Prostate gland (tissue), 2 donors: Measurements from ENCODE around the gene DPEP1.

Experiments
- POLR2A ChIP-seq: fragments of 450-650 bp; IDR thresholded peaks from one replicate; pipeline ENCODE4 v1.6.1; 2016; ENCODE audit warnings: antibody characterized with exemption, mild to moderate bottlenecking
- POLR2AphosphoS5 ChIP-seq: sonication (generic); formaldehyde crosslinking; IDR thresholded peaks from one replicate; pipeline ENCODE4 v1.6.1; 2017; ENCODE audit warnings: antibody characterized with exemption
- TF ChIP-seq, protein P1 (sequence below), 4 experiments: fragments of 200-600 bp in 2 of 4; fragments of 450-650 bp in 2 of 4; sonication (generic) in 2 of 4; IDR thresholded peaks; 1 replicate in 3 of 4; 2 replicates in 1 of 4; pipeline ENCODE4 v1.5.1; 2016 to 2019; ENCODE audit warnings: antibody characterized with exemption in 4 of 4, mild to moderate bottlenecking in 2 of 4, moderate library complexity in 2 of 4

- TF ChIP-seq POLR2AphosphoS5 = no peak
- TF ChIP-seq, protein P1, sequence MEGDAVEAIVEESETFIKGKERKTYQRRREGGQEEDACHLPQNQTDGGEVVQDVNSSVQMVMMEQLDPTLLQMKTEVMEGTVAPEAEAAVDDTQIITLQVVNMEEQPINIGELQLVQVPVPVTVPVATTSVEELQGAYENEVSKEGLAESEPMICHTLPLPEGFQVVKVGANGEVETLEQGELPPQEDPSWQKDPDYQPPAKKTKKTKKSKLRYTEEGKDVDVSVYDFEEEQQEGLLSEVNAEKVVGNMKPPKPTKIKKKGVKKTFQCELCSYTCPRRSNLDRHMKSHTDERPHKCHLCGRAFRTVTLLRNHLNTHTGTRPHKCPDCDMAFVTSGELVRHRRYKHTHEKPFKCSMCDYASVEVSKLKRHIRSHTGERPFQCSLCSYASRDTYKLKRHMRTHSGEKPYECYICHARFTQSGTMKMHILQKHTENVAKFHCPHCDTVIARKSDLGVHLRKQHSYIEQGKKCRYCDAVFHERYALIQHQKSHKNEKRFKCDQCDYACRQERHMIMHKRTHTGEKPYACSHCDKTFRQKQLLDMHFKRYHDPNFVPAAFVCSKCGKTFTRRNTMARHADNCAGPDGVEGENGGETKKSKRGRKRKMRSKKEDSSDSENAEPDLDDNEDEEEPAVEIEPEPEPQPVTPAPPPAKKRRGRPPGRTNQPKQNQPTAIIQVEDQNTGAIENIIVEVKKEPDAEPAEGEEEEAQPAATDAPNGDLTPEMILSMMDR (IDR thresholded peaks at IDR 0.05) = no peak
- TF ChIP-seq POLR2A = no peak
These were observed 17.3 kb upstream of the DPEP1 start for GRCh38 chr16:89596061-89596689.
